ENCODE data around the gene CDH16.

The CDH16 gene, protein sequence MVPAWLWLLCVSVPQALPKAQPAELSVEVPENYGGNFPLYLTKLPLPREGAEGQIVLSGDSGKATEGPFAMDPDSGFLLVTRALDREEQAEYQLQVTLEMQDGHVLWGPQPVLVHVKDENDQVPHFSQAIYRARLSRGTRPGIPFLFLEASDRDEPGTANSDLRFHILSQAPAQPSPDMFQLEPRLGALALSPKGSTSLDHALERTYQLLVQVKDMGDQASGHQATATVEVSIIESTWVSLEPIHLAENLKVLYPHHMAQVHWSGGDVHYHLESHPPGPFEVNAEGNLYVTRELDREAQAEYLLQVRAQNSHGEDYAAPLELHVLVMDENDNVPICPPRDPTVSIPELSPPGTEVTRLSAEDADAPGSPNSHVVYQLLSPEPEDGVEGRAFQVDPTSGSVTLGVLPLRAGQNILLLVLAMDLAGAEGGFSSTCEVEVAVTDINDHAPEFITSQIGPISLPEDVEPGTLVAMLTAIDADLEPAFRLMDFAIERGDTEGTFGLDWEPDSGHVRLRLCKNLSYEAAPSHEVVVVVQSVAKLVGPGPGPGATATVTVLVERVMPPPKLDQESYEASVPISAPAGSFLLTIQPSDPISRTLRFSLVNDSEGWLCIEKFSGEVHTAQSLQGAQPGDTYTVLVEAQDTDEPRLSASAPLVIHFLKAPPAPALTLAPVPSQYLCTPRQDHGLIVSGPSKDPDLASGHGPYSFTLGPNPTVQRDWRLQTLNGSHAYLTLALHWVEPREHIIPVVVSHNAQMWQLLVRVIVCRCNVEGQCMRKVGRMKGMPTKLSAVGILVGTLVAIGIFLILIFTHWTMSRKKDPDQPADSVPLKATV

DNA sequence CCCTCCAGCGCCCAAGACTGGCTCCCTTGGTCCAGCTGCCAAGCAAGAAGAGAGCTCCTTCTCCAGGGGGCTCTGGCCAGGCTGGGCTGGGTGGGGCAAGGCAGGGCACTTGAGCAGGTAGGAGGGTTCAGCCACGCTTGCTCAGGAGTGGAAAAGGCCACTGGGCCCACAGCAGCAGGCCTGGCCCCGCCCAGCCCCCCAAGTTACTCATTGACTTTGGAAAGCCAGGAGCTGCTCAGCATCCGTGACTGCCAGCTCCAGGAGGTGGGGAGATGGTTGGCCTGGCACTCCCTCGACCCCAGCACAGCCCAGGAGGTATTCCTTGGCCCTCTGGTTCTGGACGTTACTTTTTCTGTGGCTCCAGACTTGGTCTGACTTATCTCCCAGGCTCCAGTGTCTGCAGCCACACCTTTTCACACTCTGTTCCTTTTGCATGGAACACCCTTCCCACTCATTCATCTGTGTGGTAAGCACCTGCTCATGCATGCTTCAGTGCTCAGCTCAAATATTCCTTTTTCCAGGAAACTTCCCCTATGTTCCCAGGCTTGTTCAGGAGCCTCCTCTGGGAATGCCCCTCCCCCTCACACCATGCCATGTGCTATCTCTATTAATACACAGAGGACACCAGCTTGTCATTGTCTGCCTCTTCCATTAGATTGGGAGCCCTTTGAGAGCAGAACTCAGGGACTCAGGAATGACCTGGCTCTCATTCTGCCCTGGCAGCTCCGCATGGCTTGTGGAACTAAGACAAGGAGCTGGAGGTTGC lies at the start of gene CDH16:
CDH16 (minus strand) TSS at position 83 of the 766 bp plus-strand sequence. CDS start 820 bp downstream, outside the sequence.
- DNase-seq (ENCODE audit: low spot score) = no peak
- TF ChIP-seq, protein P1, sequence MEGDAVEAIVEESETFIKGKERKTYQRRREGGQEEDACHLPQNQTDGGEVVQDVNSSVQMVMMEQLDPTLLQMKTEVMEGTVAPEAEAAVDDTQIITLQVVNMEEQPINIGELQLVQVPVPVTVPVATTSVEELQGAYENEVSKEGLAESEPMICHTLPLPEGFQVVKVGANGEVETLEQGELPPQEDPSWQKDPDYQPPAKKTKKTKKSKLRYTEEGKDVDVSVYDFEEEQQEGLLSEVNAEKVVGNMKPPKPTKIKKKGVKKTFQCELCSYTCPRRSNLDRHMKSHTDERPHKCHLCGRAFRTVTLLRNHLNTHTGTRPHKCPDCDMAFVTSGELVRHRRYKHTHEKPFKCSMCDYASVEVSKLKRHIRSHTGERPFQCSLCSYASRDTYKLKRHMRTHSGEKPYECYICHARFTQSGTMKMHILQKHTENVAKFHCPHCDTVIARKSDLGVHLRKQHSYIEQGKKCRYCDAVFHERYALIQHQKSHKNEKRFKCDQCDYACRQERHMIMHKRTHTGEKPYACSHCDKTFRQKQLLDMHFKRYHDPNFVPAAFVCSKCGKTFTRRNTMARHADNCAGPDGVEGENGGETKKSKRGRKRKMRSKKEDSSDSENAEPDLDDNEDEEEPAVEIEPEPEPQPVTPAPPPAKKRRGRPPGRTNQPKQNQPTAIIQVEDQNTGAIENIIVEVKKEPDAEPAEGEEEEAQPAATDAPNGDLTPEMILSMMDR (IDR thresholded peaks at IDR 0.05; ENCODE audit: borderline replicate concordance, control extremely low read depth, extremely low read depth, insufficient read depth, missing control alignments) = no peak
- in situ Hi-C loops (cut with MboI; ENCODE audit: low sequenced_read_pairs, unreplicated experiment) = no loop called here

DNA sequence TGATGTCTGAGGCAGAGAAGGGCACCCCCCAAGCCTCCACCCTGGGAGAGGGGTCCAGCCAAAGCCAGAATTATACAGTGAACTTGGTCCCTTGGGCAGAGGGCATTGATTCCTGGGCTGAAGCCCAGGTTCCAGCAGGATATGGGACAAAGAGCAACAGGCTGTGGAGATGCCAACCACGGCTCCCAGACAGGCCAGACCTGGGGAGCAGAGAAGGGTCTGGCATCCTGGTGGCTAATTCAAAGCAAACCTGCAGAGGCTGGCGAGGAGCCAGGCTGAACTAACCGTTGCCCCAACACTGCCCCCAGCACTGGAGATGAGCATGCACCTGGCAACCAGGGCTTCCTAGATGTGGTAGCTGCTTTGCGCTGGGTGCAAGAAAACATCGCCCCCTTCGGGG lies 45.4 kb upstream of the CDH16 start:
- in situ Hi-C loops (cut with MboI; ENCODE audit: low sequenced_read_pairs, unreplicated experiment) = loop anchor here (25.0 kb wide), 2 partner anchors 198 to 448 kb away; partner anchors contain the start of genes B3GNT9, FBXL8, HSF4 and NOL3

DNA sequence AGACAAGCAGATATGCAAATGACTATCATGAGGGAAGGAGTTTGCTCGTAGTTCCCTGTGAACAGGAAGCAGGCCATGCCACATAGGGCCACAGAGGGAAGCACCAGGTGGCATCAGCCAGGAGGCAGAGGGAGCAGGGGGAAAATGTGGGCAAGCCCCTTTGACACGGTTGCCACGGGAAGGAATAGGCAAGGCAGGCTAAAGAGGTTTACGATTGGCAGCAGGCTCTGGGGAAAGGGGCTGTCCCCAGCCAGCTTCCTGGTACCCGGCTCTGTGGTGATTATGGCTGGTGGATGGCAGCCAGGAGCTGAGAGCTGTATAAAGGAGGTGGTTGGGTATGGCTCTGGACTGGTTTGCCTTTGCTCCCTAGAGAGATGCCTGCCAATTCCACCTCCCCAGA lies 43.2 kb upstream of the CDH16 start:
- DNase-seq (ENCODE audit: low spot score) = peak; percentile 19
- TF ChIP-seq, protein P1 (IDR thresholded peaks at IDR 0.05; ENCODE audit: borderline replicate concordance, control extremely low read depth, extremely low read depth, insufficient read depth, missing control alignments) = no peak
- in situ Hi-C loops (cut with MboI; ENCODE audit: low sequenced_read_pairs, unreplicated experiment) = loop anchor here (25.0 kb wide), 2 partner anchors 200 to 450 kb away; partner anchors contain the start of genes B3GNT9, FBXL8, HSF4 and NOL3

More for the DNA sequence above, 45.4 kb upstream of the CDH16 start:
- peak; percentile 17 for DNase-seq (ENCODE audit: low spot score)
- TF ChIP-seq, protein P1 (IDR thresholded peaks at IDR 0.05; ENCODE audit: borderline replicate concordance, control extremely low read depth, extremely low read depth, insufficient read depth, missing control alignments) = no peak

DNA sequence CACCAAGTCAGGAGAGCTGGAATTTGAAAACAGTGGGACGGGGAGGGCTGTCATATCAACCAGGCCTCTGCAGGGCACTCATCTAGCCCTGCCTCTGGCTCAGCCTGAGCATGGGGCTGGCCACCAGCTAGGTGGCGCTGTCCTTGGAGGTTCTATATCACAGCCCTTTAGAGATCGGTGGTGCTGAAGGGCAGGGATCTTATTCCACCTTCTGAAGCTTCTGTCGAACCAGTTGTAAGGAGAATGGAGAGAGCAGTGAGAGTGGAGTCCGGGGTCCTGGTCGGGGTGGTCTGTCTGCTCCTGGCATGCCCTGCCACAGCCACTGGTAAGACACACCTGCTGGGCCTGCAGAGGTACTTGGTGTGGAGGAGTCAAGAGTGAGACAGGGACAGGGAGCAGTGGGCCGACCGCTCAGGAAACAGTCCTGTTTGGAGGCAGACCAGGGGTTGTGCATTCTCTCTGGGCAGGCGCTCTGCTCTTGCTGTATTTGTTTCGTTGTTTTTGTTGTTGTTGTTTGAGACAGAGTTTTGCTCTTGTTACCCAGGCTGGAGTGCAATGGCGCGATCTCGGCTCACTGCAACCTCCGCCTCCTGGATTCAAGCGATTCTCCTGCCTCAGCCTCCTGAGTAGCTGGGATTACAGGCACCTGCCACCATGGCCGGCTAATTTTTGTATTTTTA lies 42.5 kb upstream of the CDH16 start, which contains the start of gene CES3:
CES3 (plus strand) TSS at position 202 of the 680 bp plus-strand sequence; CDS start at position 244, 42 bp downstream.
- in situ Hi-C loops (cut with MboI; ENCODE audit: low sequenced_read_pairs, unreplicated experiment) = loop anchor here (25.0 kb wide), 2 partner anchors 201 to 451 kb away; partner anchors contain the start of genes B3GNT9, FBXL8, HSF4 and NOL3
- TF ChIP-seq, protein P1 (IDR thresholded peaks at IDR 0.05; ENCODE audit: borderline replicate concordance, control extremely low read depth, extremely low read depth, insufficient read depth, missing control alignments) = peak; percentile 74
- peak; percentile 77 for DNase-seq (ENCODE audit: low spot score)

DNA sequence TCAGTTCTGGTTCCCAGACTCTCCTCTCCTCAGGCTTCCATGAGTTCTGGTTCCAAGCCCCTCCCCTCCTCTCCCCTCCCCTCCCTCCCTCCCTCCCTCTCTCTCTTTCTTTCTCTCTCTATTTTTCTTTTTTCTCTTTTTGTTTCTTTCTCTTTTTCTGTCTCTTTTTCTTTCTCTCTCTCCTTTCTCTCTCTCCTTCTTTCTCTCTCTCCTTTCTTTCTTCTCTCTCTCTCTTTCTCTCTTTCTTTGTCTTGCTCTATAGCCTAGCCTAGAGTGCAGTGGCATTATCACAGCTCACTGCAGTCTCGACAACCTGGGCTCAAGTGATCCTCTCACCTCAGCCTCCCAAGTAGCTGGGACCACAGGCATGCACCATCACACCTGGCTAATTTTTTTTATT lies 41.6 kb upstream of the CDH16 start:
- in situ Hi-C loops (cut with MboI; ENCODE audit: low sequenced_read_pairs, unreplicated experiment) = loop anchor here (25.0 kb wide), 2 partner anchors 202 to 452 kb away; partner anchors contain the start of genes B3GNT9, FBXL8, HSF4 and NOL3
- no peak for DNase-seq (ENCODE audit: low spot score)
- TF ChIP-seq, protein P1 (IDR thresholded peaks at IDR 0.05; ENCODE audit: borderline replicate concordance, control extremely low read depth, extremely low read depth, insufficient read depth, missing control alignments) = no peak

Data from GM13976 (cell line).